ENCODE results near the gene SLC12A7.
"Not testable (repeated sequence)": the region's sequence is repeated elsewhere in the genome, so short reads cannot be mapped to it uniquely, and the experiment has no call there.

SLC12A7 gene

GRCh38 chr5:1140171-1140817, 28.4 kb upstream of the SLC12A7 start:
- peak; percentile 74 for DNase-seq

DNA sequence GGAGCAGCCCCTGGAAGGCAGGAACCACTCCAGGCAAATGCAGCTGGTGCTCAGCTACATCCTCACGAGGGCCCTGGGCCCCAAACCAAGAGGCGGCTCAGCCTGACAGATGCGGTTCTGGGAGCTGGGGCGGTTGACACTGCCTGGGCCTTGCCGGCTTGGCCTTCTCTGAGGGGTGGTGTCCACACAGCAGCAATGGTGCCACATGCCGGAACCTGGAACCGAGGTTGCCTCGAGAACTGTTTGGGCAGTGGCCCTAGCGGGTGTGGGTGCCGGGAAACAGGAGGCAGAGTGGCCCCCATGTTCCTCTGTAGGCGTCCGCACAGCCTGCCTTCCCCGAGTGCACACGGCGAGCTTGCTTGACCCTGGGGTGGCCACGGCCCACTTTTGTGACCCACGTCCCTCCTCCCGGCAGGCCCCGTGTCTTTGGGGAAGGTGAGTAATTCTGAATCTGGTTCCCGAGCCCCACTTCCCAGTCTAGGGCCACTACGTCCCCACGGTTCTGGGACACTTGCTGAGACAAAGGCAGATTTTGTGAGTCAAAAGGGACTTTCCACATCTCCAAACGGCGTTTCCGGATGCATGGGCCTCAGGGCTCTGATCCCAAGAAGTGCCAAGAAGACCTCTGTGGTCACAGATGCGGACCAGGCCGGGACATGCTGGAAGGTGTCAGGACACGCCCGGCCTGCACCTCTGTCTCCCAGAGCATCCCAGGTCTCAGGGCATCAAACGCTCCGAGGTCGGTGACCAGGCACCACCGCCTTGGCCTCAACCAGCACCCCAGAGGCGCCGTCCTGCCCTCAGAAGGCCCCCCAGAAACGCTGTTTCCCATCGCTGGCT, 27.7 kb upstream of the SLC12A7 start:
- no peak for DNase-seq

DNA sequence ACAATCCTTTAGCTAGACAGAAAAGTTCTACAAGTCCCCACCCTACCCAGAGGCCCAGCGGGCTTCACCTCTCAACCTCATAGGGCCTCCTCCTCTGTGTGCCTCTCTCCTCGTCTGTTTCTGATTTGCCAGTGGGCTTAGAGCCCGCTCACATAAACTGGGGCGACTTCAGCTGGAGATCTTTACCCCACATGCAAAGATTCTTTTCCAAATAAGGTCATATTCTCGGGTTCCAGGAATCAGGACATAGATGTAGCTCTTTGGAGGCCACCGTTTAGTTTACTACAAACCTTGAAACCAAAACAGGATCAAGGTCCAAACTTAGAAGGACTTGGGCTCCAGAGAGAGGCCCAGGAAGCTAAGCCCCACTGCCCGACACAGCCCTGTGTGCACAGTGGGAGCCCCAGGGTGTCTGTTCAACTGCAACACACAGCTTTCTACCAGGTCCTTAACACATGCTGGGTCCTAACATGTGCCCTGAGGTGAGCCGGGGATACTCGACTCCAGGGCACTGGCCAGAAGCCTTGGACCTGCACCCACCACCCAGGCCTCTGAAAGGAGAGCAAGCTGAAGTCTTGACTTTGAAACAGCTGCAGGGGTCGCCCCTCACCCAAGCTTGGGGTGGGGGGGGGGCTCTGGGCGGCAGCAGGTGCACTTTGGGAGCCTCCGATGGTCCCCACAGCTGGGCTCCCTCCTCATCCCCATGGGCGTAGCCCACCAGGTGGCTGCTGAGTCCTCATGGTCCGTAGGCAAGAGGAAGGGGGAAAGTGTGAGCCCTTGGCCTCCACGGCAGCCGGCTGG, 26.8 kb upstream of the SLC12A7 start:
- no peak for DNase-seq

GRCh38 chr5:1137567-1138444, 25.9 kb upstream of the SLC12A7 start:
- no peak for DNase-seq

DNA sequence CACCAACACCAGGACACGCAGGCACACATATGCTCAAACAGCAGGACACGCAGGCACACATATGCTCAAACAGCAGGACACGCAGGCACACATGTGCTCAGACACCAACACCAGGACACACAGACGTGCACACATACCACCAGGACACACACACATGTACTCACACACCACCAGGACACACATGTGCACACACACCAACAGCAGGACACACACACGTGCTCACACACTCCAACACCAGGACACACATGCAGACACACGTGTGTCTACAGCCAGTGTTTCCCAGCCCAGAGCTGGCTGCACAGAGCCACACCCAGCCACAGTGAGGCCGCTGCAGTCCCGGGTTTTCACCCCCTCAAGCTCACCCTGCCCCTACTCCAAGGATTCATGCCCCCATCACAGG, 25.0 kb upstream of the SLC12A7 start:
- DNase-seq = no peak

DNA sequence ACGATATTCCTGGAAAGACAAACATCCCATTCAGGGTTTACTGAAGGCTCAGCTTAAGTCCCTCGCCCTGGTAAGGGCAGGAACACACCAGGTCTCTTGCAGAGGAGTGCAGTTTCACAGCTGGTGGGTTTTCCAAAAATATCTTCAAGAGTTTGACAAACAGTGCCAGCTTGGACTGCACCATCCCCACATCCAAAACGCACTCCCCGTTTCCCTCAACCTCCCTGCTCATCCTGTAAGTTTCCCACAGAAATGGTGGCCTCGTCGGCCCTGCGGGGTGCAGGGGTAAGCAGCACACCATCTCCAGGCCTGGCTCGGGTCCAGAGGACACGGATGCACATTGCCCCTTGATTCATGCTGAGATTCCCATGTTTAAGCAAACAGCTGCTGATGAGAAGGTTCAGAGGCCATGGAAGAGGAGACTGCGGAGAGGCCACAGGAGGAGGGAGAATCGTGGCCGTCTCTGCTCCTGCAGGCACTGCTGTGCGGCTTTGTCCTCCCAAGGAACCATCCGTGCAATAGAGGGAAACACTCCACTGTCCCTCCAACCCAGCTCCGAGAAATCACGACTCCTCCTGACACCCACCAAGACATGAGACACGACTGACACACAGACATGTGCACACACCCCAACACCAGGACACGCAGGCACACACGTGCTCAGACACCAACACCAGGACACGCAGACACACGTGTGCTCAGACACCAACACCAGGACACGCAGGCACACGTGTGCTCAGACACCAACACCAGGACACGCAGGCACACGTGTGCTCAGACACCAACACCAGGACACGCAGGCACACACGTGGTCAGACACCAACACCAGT, 24.0 kb upstream of the SLC12A7 start:
- no peak for DNase-seq

DNA sequence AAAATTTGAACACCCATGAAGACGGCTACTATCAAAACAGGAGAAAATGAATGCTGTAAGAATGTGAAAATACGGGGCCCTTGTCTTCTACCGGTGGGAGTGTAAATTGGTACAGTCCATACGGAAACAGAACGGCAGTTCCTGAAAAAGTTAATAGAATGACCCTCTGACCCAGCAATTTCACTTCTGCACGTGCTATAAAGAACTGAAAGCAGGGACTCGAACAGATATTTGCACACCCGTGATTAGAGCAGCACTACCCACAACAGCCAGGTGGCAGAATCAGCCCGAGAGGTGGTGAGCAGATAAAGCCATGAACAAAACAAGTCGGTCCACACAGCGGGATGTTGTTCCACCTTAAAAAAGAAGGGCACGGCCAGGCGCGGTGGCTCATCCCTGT, 22.6 kb upstream of the SLC12A7 start:
- no peak for DNase-seq

- no peak for DNase-seq
Measured at GRCh38 chr5:1133510-1134201, 21.8 kb upstream of the SLC12A7 start.

GRCh38 chr5:1133108-1133507, 21.2 kb upstream of the SLC12A7 start:
- DNase-seq = no peak

DNA sequence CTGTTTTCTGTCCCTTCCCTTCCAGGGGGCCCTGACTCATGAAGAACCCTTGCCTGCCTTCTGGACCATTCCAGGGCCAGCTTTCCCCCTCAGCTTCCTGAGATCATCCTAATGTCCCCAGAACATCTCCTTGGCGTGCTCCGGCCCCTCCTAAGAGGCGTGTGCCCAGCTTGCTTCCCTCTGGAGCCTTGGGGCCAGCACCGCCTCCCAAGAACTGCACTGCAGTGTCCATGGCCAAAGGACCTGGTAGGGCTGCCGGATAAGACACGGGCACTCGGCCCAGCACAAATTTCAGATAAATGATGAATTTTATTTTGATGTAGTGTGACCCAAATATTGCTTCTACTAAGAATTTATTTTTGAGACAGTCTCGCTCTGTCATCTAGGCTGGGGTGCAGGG, 20.7 kb upstream of the SLC12A7 start:
- DNase-seq = no peak

GRCh38 chr5:1131726-1132125, 19.9 kb upstream of the SLC12A7 start:
- DNase-seq = no peak

DNA sequence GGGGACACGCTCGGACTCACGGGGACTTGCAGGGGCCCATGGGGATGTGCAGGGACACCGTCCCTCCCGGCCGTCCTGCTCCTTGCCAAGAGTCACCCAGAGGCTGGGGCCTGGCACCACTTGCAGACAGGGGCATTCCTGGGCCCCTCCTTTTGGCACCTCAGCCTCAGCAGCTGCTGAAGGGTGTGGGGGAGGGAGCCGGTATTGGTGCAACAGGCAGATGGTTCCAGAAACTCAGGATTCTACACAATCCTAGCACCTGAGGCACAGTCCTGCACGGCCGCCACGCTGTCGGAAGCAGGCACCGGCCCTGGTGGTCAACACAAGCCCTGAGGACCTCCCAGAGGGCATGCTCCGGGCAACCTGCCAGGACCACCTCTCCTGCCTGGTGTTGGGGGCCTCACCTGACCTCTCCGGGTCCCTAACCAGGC, 19.3 kb upstream of the SLC12A7 start:
- DNase-seq = no peak

GRCh38 chr5:1130218-1130946, 18.5 kb upstream of the SLC12A7 start:
- DNase-seq = no peak

DNA sequence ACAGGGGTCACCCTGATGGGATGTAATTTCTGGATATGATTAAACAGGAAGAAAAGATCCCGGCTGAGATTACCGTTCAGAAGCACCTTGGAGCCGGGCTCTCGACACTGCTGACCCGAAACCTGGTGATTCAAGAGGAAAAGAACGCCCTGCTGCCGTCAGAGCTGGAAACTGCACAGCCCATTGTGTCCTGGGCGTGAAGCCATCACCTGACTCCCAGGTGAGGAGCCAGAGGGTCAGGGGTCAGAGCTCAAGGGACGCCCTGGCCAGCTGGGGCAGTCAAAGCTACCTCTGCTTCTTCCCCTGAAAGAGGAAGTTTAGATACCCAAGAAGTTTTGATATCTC, 17.8 kb upstream of the SLC12A7 start:
- DNase-seq = no peak

DNA sequence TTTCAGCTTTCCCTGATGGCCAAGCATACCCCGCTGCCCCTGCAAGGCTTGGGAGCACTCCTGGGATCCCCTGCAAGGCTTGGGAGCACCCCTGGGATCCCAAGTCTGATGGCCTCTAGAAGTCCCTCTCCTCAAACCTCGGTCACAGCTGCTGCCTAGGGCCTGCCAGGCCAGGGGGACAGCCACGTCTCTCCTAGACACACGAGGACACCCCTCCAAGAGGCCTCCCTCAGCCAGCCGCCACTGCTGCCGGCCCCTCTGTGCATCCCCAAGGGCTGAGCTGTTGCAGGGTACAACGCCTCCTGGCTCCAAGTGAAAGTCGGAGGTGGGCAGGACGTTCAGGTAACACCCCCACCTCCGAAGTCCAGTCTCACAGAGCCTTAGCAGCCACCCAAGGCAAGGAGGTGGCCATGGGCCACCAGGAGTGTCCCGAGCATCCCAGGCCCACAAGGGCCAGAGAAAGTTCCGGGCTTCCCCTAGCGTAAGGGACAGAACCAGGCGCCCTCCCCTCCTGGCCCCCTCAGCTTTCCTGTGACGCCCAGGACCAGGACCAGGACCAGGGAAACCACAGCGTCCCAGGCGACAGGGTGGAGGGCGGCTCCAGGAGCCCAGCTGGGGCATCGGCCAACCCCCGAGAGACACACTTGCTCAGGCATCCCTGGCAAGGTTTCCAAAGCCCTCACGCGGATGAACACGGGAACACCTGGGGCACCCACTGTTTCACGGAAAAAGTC, 17.3 kb upstream of the SLC12A7 start:
- DNase-seq = no peak

DNA sequence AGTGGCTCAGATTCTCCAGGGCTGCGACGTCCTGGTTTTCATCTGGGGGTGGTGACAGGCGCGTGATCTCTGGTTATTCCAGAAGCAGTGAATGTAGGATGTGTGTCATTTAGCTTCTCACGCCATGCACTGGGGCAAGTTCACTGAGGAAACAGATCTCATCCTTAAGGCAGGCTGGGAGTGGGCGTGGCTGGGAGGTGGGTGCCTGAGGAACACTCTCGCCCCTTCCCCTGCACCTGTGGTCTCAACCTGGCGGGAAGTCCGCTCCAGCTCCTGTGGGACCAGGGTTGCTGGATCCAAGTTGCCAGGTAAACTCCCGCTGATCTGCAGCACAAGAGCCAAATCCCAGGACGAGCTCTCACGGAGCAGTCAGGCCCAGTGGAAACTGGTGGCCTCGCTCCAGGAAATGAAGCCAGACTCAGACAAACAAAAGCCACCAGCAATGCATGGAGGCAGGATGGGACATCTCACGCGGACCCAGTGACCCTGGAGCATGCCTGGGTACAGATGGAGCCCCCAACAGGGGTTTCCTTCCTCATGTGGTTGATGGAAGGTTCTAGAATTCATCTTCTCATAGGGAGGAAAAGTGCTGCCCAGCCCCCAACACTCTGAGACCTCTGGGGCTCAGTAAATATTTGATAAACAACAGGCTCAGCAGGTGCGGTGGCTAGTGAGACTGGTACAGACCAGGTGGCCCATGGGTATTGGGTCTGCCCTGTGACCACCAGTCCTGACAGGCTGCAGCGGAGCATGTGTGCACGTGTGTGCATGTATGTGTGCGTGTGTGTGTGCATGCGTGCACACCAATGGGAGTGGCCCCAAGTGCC, 16.3 kb upstream of the SLC12A7 start:
- no peak for DNase-seq

DNA sequence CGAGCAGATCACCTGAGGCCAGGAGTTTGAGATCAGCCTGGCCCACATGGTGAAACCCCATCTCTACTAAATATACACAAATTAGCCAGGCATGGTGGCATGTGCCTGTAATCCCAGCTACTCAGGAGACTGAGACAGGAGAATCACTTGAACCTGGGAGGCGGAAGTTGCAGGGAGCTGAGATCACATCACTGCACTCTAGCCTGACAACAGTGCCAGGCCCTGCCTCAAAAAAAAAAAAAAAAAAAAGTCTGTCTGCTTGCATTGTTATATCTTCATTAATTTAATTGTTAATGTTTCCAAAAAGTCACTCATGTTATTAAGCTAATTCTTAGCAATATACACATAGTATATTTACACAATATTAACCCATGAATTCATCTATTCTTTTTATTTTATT, 13.8 kb upstream of the SLC12A7 start:
- DNase-seq = not testable (repeated sequence)

DNA sequence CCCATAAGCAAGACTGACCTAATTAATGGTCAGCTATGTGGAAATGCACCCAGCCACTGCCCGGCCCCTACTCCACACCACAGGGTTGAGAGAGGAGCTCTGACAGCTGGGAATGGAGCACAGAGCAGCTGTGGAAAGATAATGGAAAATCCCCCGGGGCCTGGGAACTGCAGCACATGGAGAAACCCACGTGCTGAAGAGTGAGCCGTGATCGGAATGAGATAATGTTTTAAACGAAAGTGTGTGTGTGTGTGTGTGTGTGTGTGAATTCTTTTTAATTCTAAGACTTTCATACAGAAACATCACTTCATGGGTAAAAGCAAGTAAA, 13.1 kb upstream of the SLC12A7 start:
- DNase-seq = no peak

Data from activated T-cell treated with anti-CD3 and anti-CD28 coated beads for 4 hours (primary cell).